Thyroid gland (tissue), 4 donors: ENCODE results near the gene SYCN.

ENCODE experiments used
- POLR2A ChIP-seq, 2 donors: fragments of 450-650 bp; IDR thresholded peaks; one replicate each; pipeline ENCODE4 v1.6.1; 2017; ENCODE audit warnings: antibody characterized with exemption in 2 of 2, mild to moderate bottlenecking in 2 of 2, moderate library complexity in 1 of 2
- TF ChIP-seq, protein P1 (sequence below), 6 experiments: fragments of 200-600 bp in 3 of 6; fragments of 450-650 bp in 3 of 6; sonication (generic) in 3 of 6; IDR thresholded peaks; one replicate each; pipeline ENCODE4 v1.5.1; 2016 to 2019; ENCODE audit warnings: antibody characterized with exemption in 6 of 6, mild to moderate bottlenecking in 2 of 6, inconsistent platforms in 1 of 6, moderate library complexity in 1 of 6

DNA sequence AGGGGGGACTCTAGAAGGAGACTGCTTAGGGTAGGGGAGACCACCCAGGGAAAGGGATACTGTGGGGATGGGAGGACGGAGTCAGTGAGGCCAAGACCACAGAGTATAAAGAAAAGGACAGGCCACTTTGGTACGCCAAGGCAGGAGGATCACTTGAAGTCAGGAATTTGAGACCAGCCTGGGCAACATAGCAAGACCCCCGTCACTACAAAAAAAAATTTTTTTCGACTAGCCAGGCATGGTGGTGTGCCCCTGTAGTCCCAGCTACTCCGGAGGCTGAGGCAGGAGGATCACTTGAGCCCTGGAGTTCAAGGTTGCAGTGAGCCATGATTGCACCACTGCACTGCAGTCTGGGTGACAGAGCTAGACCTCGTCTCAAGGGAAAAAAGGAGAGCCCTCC is 34.1 kb upstream of the SYCN start:
- TF ChIP-seq, protein P1, sequence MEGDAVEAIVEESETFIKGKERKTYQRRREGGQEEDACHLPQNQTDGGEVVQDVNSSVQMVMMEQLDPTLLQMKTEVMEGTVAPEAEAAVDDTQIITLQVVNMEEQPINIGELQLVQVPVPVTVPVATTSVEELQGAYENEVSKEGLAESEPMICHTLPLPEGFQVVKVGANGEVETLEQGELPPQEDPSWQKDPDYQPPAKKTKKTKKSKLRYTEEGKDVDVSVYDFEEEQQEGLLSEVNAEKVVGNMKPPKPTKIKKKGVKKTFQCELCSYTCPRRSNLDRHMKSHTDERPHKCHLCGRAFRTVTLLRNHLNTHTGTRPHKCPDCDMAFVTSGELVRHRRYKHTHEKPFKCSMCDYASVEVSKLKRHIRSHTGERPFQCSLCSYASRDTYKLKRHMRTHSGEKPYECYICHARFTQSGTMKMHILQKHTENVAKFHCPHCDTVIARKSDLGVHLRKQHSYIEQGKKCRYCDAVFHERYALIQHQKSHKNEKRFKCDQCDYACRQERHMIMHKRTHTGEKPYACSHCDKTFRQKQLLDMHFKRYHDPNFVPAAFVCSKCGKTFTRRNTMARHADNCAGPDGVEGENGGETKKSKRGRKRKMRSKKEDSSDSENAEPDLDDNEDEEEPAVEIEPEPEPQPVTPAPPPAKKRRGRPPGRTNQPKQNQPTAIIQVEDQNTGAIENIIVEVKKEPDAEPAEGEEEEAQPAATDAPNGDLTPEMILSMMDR (IDR thresholded peaks at IDR 0.05) = no peak
- no peak for TF ChIP-seq POLR2A (IDR thresholded peaks at IDR 0.05)
